Lung (tissue), 13 donors: ENCODE data around the gene NTN1. TPM values are rescaled to one million over a fixed set of nuclear protein-coding genes. Genes with fewer than 3 reads are reported as not detected.

Source experiments
- ATAC-seq: fragments of 200-7000 bp; cut with Tn5 transposase; one replicate; pipeline ENCODE4 v1.9.1; 2020; ENCODE audit warnings: moderate number of reproducible peaks; ENCODE audit not compliant: insufficient read depth, low FRiP score
- DNase-seq, 3 donors: peaks; one replicate each; pipeline ENCODE4 v3.0.0-alpha.2; 2013 to 2017
- H3K27ac ChIP-seq, 2 donors: one replicate each; pipeline ENCODE4 v1.5.1; 2013; ENCODE audit warnings: mild to moderate bottlenecking in 2 of 2, moderate library complexity in 2 of 2, control low read depth in 1 of 2, inconsistent platforms in 1 of 2, low read depth in 1 of 2, low read length in 1 of 2
- H3K27me3 ChIP-seq, 3 donors: one replicate each; pipeline ENCODE4 v1.5.1; 2013; ENCODE audit warnings: low read length in 2 of 3; ENCODE audit not compliant: control insufficient read depth in 3 of 3, insufficient read depth in 3 of 3
- H3K36me3 ChIP-seq, 4 donors: one replicate each; pipeline ENCODE4 v1.5.1; 2013; ENCODE audit warnings: low read length in 4 of 4, mild to moderate bottlenecking in 1 of 4, moderate library complexity in 1 of 4; ENCODE audit not compliant: control insufficient read depth in 4 of 4, insufficient read depth in 4 of 4
- H3K4me1 ChIP-seq, 5 donors: one replicate each; pipeline ENCODE4 v1.5.1; 2013; ENCODE audit warnings: low read length in 5 of 5, mild to moderate bottlenecking in 2 of 5, moderate library complexity in 1 of 5; ENCODE audit not compliant: control insufficient read depth in 5 of 5, insufficient read depth in 5 of 5
- H3K4me3 ChIP-seq: one replicate; pipeline ENCODE4 v1.5.1; 2013; ENCODE audit warnings: mild to moderate bottlenecking, control low read depth, moderate library complexity
- H3K9ac ChIP-seq, 2 donors: one replicate each; pipeline ENCODE4 v1.5.1; 2013; ENCODE audit warnings: low read length in 2 of 2, control low read depth in 1 of 2; ENCODE audit not compliant: insufficient read depth in 1 of 2
- H3K9me3 ChIP-seq, 4 donors: one replicate each; pipeline ENCODE4 v1.5.1; 2013; ENCODE audit warnings: low read length in 3 of 4, mild to moderate bottlenecking in 1 of 4, moderate library complexity in 1 of 4; ENCODE audit not compliant: control insufficient read depth in 4 of 4, insufficient read depth in 3 of 4
- CTCF ChIP-seq: IDR thresholded peaks from 2 replicates; pipeline ENCODE4 v1.5.1; 2012; ENCODE audit warnings: mild to moderate bottlenecking; ENCODE audit errors: control extremely low read depth, extremely low read depth
- WGBS, 2 donors: extraction: QIAGEN DNeasy Blood & Tissue Kit; methylation state at CpG; one replicate each; pipeline ENCODE4 v1.1.7; 2013; 5-methylcytosine and 5-hydroxymethylcytosine counted together
- polyA plus RNA-seq, 2 donors: library from polyadenylated mRNA; stranded (reverse); fragments of 200-250 nt; gene quantifications; one replicate each; pipeline ENCODE4 v1.2.1, GENCODE V29; 2013
- small RNA-seq: library from RNA; depleted of rRNA; stranded (forward); fragments of <200 nt; gene quantifications from one replicate; pipeline ENCODE3, GENCODE V24; 2014; ENCODE audit warnings: low replicate concordance
- total RNA-seq, 2 donors: library from RNA; depleted of rRNA in 1 of 2; stranded (reverse); fragments of >200 nt in 1 of 2; gene quantifications; one replicate each; pipeline ENCODE4 v1.2.1, GENCODE V29; 2014 to 2021
- donor health status: control.
- donor health status: control.
- donor health status: Bipolar disorder and iron deficiency.
- donor health status: healthy.
- donor health status: DM: yes; HTN: yes; CAD: no.

The NTN1 gene
- total and polyA plus RNA-seq, 4 donors = 3.6 to 17.1 (median 7.8) TPM

GRCh38 chr17:9290226-9290613, 268.9 kb downstream of the NTN1 start:
- Histone ChIP-seq H3K27ac (no peak overlapping the region), H3K27me3 (peaks cover 0 to 5% (median 0%) of the 10 kb centered on the region in 3 donors), H3K9me3 (no peaks in the 10 kb centered on the region), H3K4me1 (peaks cover 0 to 7% (median 0%) of the 10 kb centered on the region in 5 donors), H3K9ac (no peak overlapping the region), H3K4me3 (no peak overlapping the region), H3K36me3 (no peaks in the 10 kb centered on the region)
- DNase-seq = no peak
- TF ChIP-seq CTCF = no peak
- WGBS, 2 donors = 77 to 83% methylated on average over 7 of the region's 7 CpGs
- ATAC-seq = no peak

GRCh38 chr17:9291912-9292560, 270.7 kb downstream of the NTN1 start:
- Histone ChIP-seq H3K4me3 (no peak overlapping the region), H3K4me1 (peaks cover 0 to 6% (median 0%) of the 10 kb centered on the region in 5 donors), H3K9me3 (no peaks in the 10 kb centered on the region), H3K27me3 (no peaks in the 10 kb centered on the region), H3K36me3 (no peaks in the 10 kb centered on the region), H3K27ac (peak overlapping the region in 1 of 2 donors; percentile 74), H3K9ac (no peak overlapping the region)
- peak; percentile 27 for TF ChIP-seq CTCF
- DNase-seq = peak in 2 of 3 donors; percentile 41 to 54
- ATAC-seq = peak; percentile 47
- 34 to 50% methylated on average over 8 of the region's 8 CpGs for WGBS, 2 donors

- WGBS, 2 donors = 76 to 77% methylated on average over 2 of the region's 2 CpGs
- no peak for ATAC-seq
- Histone ChIP-seq H3K27me3 (no peaks in the 10 kb centered on the region), H3K9me3 (no peaks in the 10 kb centered on the region), H3K4me1 (peaks cover 0 to 6% (median 0%) of the 10 kb centered on the region in 5 donors), H3K9ac (no peak overlapping the region), H3K4me3 (no peak overlapping the region), H3K36me3 (no peaks in the 10 kb centered on the region), H3K27ac (no peak overlapping the region)
- TF ChIP-seq CTCF = no peak
- DNase-seq = peak in 1 of 3 donors; percentile 37
Measured at GRCh38 chr17:9292561-9292941, 271.2 kb downstream of the NTN1 start.

Small RNA genes lying within 50 kb of the gene (small RNA-seq; reads per million reads assigned to genes)
- gene AC005695.3 = not detected

Other genes with a start within 250 kb of the NTN1 start
- 1 to 10 TPM in 1 of 2 donors, under 1 TPM in 1; 0.68 to 2.1 TPM for gene MFSD6L, start 222.1 kb upstream of the NTN1 start, total RNA-seq
- gene MFSD6L, start 222.1 kb upstream of the NTN1 start, polyA plus RNA-seq = 1 to 10 TPM in 1 of 2 donors, under 1 TPM in 1; 0.85 to 1.4 TPM
- 1 to 10 TPM; 1.3 to 3.0 TPM for gene PIK3R6, start 153.8 kb upstream of the NTN1 start, total RNA-seq
- 1 to 10 TPM in 1 of 2 donors, under 1 TPM in 1; 0.93 to 1.7 TPM for gene PIK3R6, start 153.8 kb upstream of the NTN1 start, polyA plus RNA-seq
- gene PIK3R5, start 55.8 kb upstream of the NTN1 start, total RNA-seq = 10 to 100 TPM; 14.6 to 55.3 TPM
- 10 to 100 TPM; 11.7 to 70.9 TPM for gene PIK3R5, start 55.8 kb upstream of the NTN1 start, polyA plus RNA-seq